ENCODE results near the gene LMBR1.
"Not testable (repeated sequence)": the region's sequence is repeated elsewhere in the genome, so short reads cannot be mapped to it uniquely, and the experiment has no call there.

LMBR1 gene

DNA sequence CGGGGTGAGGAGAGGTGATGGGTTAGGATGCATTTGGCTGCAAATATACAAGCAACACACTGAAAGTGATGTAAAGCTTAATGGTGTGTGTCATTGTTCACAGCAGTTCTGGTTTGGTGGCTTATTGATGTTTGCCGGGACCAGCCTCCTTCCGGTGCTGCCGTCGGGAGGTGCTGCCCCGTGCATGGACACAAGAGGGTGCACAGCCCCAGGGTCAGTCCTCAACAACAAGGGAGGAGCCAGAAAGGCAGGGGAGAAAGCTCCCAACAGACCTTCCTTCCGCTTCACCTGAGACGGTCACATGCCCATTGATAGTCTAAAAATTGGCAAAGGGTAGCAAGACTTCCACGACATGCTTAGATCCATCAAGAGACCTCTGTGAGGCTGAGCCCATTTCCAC, 242.9 kb downstream of the LMBR1 start:
- no peak for DNase-seq

DNA sequence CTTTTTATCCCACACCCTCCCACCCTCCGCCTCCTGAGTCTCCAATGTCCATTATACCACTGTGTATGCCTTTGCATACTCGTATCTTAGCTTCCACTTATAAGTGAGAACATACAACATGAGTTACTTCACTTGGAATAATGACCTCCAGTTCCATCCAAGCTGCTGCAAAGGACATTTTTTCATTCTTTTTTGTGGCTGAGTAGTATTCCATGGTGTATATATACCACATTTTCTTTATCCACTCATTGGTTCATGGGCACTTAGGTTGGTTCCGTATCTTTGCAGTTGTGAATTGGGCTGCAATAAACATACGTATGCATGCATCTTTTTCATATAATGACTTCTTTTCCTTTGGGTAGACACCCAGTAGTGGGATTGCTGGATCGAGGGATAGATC, 245.7 kb downstream of the LMBR1 start:
- not testable (repeated sequence) for DNase-seq

DNA sequence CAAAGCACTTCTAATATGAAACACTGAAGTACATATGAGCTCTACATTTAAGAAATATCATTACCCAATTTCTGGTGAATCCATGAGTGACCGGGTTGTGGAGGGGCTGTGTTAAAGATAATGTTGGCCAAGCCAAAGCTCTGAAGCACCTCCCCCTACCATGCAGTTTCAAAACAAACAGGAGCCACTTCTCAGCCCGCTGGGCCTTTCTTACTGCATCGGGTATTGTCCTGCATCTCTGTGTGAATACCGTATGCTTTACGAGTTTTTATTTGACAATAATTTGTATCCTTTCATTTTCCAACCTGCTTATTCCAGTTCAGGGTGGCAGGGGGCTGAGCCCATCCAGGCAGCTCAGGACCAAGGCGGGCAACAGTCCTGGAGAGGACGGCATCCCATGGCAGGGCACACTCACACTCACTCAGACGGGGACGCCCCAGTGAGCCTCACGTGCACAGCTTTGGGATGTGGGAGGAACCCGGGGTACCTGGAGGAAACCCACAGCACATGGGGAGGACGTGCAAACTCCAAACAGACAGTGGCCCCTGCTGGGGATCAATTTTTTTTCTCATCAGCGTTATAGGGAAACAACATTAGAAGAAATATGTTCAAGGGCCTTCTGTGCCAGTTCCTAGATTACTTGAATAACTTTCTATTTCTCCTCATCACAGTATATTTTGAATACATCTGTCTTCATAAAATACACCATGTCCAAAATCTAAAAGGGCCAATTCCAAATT, 250.5 kb downstream of the LMBR1 start:
- no peak for DNase-seq

DNA sequence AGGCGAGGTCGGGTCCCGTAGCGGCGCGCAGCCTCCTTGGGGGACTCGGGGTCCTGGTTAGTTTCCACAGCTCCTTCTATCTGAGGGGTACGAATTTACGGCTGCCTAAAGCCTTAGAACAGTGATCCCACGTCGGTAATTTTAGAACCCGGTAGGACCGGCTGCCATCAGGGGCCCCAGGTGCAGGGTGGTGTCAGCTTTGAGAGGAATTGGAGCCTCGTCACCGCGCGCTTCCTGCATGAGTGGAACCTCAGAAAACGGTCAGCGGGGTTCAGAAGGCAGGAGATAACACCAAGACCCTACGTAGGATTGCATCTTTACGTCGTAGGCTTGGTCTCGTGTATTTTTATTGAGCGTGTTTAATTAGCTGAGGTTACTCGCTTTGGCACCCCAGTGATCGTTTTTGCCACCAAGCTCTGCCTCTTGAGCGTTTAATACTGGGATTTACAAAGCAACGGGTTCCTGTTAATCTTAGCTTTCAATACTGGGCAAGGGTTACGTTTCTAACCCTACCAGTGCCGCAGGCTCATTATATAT, 252.0 kb downstream of the LMBR1 start:
- DNase-seq: no peak

DNA sequence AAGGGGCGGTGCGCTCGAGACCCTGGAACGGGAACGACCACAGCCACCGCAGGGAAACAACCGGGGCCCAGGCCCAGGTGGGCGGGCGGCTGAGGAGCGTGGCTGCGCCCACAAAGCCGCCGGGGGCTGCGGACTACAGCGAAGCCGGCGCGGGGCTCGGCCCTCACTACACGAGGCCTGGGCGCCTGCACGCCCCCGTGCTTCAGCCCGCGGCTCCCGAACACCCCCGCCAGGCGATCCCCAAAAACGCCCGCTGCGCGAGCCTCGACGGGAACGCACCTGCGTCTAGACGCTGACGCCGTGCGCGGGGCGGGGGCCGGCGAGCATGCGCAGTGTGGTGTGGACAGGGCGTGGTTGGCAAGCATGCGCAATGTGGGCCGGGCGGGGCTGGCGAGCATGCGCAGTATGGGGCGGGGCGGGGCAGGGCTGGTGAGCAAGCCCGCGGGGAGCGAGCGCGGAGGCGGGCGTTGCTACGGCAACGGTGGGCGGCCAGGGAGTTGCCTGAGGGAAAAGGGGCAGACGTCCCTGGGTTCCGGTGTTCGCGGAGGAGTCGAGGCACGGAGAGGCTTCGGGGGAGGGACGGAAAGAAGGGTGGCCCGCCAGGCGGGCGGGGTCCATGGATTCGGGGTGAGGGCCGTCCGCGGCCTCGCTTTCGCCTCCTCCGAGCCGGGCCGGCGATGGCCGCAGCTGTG, 252.6 kb downstream of the LMBR1 start, which contains the start of gene RNF32:
Gene RNF32 (plus strand): TSS at position 518 of the 692 bp plus-strand sequence. CDS start 3,104 bp downstream, outside the sequence.
- peak; percentile 64 for DNase-seq

DNA sequence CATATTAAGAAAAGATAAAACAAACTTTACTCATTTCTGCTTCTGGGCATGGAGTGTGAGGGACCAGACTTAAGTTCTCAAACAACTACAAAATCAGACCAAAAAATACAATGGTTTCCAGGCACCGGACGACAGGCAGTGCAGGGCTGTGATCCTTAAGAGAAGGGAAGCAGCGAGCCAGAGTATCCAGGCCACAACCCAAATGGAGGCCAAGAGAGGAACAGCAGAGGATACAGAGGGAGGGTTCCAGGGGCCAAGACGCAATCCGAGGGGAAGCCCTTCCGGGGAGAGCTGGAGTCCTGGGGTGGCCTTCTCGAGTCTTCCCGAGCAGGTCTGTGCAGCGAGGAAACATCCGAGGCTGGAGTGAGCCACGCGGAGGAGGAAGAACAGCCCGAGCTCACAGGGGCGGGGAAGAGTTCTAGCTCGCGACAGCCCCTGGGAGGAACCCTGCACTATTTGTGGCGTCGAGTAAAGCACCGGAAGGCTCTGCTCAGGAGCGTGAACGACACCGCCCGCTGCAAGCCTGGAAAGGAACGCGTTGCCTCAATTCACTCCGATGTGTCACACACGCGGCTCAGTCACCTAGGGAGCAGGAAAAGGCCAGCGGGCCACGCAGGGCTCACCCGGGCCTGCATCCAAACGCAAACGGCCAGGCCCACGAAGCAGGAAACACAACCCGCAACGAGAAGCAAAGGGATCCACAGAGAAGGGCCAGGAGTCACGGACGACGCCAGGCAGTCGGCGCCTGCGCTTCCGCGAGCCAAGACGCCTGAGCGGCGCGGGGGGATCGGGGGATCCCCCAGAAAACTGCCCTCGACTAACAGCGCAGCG, 253.3 kb downstream of the LMBR1 start:
- DNase-seq: no peak

DNA sequence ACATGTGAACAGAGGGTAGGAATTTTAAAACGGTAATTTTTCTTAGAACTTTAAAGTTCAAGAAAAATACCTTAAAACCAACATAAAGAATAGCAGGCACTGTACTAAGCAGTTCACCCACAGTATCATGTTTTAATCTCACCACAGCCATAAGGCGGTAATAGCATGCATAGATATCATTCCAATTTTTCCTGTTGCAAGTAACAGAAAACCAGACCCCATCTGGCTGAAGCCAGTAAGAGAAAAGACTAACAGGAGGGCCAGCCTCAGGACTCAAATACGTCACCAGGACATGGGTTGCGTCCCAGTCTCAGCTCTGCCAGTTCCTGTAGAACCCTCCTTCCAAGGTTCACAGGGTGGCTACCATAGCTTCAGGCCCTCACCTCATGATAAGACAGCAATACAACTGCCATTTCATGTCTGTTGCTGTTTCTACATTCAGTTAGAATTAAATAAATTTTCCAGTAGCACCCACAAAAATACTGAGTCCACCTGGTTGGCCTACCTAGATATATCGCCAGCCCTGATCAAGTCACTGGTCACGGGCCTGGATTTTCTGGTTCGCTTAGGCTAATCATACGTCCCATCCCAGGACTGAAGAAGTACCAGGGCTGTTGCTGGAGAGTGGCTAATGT, 254.4 kb downstream of the LMBR1 start:
- peak; percentile 26 for DNase-seq

DNA sequence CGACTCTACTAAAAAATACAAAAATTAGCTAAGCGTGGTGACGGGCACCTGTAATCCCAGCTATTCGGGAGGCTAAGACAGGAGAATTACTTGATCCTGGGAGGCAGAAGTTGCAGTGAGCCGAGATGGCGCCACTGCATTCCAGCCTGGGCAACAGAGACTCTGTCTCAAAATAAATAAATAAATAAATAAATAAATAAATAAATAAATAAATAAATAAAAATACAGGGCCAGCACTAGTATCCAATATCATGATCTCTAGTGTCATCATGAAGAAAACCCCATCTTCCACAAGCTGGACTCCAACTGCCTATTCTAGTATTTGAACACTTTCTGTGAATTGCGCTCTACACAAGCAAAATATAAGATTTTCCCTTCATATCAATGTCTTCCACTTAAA, 255.9 kb downstream of the LMBR1 start:
- DNase-seq: not testable (repeated sequence)

DNA sequence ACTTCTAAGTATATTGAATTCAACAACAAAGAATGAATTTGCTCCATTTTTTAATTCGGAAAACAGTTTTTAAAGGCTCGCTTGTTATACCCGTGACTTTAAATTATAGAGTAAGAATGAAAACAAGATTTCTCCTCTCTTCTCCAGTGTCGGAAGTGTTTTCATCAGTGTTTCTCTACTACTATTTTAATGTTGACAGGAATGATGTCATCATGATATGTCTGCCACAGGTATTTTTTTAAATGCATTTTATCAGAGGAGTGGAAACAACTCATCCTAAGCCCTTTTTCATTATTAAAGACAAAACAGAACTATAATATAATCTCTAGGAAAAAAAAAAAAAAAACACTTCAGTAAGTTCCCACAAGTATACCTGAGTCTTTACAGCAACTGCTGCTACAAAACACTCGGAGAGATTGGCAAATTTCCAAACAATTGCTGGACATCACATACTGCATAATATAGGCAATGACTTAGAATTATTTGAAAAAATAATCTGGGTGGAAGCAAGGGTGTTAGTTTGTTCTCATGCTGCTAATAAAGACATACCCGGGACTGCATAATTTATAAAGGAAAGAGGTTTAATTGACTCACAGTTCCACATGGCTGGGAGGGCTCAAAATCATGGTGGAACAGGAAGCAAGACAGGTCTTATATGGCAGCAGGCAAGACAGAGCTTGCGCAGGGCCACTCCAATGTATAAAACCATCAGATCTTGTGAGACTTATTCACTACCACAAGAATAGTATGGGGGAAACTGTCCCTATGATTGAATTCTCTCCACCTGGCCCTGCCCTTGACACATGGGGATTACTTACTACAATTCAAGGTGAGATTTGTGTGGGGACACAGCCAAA, 257.2 kb downstream of the LMBR1 start:
- no peak for DNase-seq

DNA sequence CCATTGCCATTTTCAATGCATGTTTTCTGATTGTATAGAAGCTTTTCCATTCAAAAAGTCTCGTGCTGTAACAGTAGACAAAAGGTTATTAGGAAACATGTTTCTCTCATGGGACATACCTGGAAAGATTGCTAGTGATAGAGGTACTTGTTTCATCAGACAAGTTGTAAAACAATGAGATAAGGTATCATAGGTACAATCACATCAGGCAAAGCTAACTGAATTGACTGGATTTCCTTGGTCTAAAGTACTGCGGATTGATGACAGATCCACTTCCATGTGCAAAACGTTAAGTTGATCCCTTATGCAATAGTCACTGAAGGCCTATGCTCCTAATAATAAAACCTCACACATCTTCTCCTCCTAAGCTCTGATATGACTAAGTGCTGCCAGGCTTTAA, 258.9 kb downstream of the LMBR1 start:
- DNase-seq: no peak

DNA sequence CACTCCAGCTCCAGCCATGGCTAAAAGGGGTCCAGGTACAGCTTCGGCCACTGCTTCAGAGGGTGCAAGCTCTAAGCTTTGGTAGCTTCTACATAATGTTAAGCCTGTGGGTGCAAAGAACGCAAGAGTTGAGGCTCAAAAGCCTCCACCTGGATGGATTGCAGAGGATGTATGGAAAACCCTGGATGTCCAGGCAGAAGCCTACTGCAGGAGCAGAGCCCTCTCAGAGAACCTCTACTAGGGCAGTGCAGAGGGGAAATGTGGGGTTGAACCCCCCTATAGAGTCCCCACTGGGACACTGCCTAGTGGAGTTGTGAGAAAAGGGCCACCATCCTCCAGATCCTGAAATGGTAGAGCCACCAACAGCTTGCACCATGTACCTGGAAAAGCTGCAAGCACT, 263.1 kb downstream of the LMBR1 start:
- DNase-seq: no peak

DNA sequence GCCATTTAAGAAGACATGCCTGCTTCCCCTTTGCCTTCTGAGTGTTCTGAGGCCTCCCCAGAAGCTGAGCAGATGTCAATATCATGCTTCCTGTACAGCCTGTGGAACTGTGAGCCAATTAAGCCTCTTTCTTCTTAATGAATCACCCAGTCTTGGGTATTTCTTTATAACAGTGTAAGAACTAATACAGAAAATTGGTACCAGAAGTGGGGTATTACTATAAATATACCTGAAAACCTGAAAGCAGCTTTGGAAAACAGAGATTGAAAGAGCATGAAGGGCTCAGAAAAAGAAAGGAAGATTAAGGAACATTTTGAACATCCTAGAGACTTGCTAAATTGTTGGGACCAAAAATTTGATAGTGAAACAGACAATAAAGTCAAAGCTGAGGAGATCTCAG, 264.4 kb downstream of the LMBR1 start:
- no peak for DNase-seq

Data from NCI-H446 treated with DMSO at 0.1 percent for 48 hours (cell line).